HepG2 (cell line): Measurements from ENCODE around the gene PLOD2. TPM values are rescaled to one million over a fixed set of nuclear protein-coding genes. Genes with fewer than 3 reads are reported as not detected.

ENCODE experiments used
- DR1 ChIP-seq: sonication (generic); formaldehyde crosslinking; IDR thresholded peaks from 2 replicates; pipeline ENCODE4 v1.8.0; 2021; ENCODE audit warnings: mild to moderate bottlenecking, missing genetic modification reagents, inconsistent platforms
- GLI4 ChIP-seq: sonication (generic); formaldehyde crosslinking; IDR thresholded peaks from 2 replicates; pipeline ENCODE4 v1.5.1; 2020; ENCODE audit warnings: missing genetic modification reagents, mild to moderate bottlenecking, moderate library complexity, borderline replicate concordance
- HNF1B ChIP-seq: sonication (generic); formaldehyde crosslinking; IDR thresholded peaks from 2 replicates; pipeline ENCODE4 v1.5.1; 2020; ENCODE audit warnings: mild to moderate bottlenecking, moderate library complexity, missing genetic modification reagents
- HNRNPL ChIP-seq: fragments of 200-400 bp; formaldehyde crosslinking; IDR thresholded peaks from 2 replicates; pipeline ENCODE4 v1.6.1; 2017; ENCODE audit warnings: mild to moderate bottlenecking, low read depth, low read length
- MIXL1 ChIP-seq: IDR thresholded peaks from 2 replicates; pipeline ENCODE4 v1.6.1; 2016
- MYC ChIP-seq: sonication (generic); formaldehyde crosslinking; IDR thresholded peaks from 2 replicates; pipeline ENCODE4 v1.9.0; 2021; ENCODE audit warnings: missing genetic modification reagents, borderline replicate concordance
- NCOA5 ChIP-seq: sonication (generic); formaldehyde crosslinking; IDR thresholded peaks from 2 replicates; pipeline ENCODE4 v1.4.0; 2020; ENCODE audit warnings: missing genetic modification reagents
- POGK ChIP-seq: sonication (generic); formaldehyde crosslinking; conservative IDR thresholded peaks from 2 replicates; pipeline ENCODE4 v1.8.0; 2022; ENCODE audit warnings: mild to moderate bottlenecking, moderate library complexity, missing genetic modification reagents
- RFXAP ChIP-seq: sonication (generic); formaldehyde crosslinking; IDR thresholded peaks from 2 replicates; pipeline ENCODE4 v1.4.0; 2020; ENCODE audit warnings: missing genetic modification reagents, borderline replicate concordance
- SUZ12 ChIP-seq: fragments of 150-350 bp; IDR thresholded peaks from 2 replicates; pipeline ENCODE4 v1.6.1; 2014; ENCODE audit warnings: low read depth, low read length
- ZBTB14 ChIP-seq: sonication (generic); formaldehyde crosslinking; IDR thresholded peaks from 2 replicates; pipeline ENCODE4 v1.4.0; 2020; ENCODE audit warnings: missing genetic modification reagents
- ZBTB7B ChIP-seq: sonication (generic); formaldehyde crosslinking; IDR thresholded peaks from 2 replicates; pipeline ENCODE4 v1.4.0; 2020; ENCODE audit warnings: missing genetic modification reagents
- ZNF574 ChIP-seq: sonication (generic); formaldehyde crosslinking; IDR thresholded peaks from 2 replicates; pipeline ENCODE4 v1.4.0; 2020; ENCODE audit warnings: missing genetic modification reagents
- ZNF609 ChIP-seq: sonication (generic); formaldehyde crosslinking; IDR thresholded peaks from 2 replicates; pipeline ENCODE4 v1.4.0; 2020; ENCODE audit warnings: mild to moderate bottlenecking, missing genetic modification reagents, borderline replicate concordance
- polyA plus RNA-seq, 8 experiments: library from polyadenylated mRNA; depleted of rRNA in 3 of 8; stranded (reverse) in 7 of 8; unstranded in 1 of 8; fragments of >200 nt; fragmentation: Illumina TruSeq in 4 of 8; extraction: Trizol in 4 of 8; gene quantifications; 2 replicates each; pipeline versions ENCODE4 v1.2.1 to v1.2.3, GENCODE V29; 2011 to 2016; ENCODE audit warnings: low read depth in 4 of 8, missing spikeins in 1 of 8, mixed read lengths in 1 of 8; ENCODE audit not compliant: insufficient read depth in 1 of 8
- total RNA-seq, 5 experiments: library from RNA; depleted of rRNA; stranded (reverse); fragments of >200 nt; fragmentation: Illumina TruSeq; extraction: Trizol; gene quantifications; 2 replicates each; pipeline ENCODE4 v1.2.3, GENCODE V29; 2016; ENCODE audit warnings: low read depth in 1 of 5

PLOD2 gene
- total and polyA plus RNA-seq, 2 of the 13 experiments (the other 11 are each of a cell fraction or from before 2014, with no cell fraction given) = 107 to 161 TPM

GRCh38 chr3:146115619-146116018 lies 45.4 kb downstream of the PLOD2 start (continued):
- TF ChIP-seq ZBTB14 (CRISPR knock-in tag) (no peak), MIXL1 (no peak; the same call in 1 of the 2 replicates), ZBTB7B (CRISPR knock-in tag) (no peak), ZNF574 (CRISPR knock-in tag) (no peak), SUZ12 (no peak), DR1 (CRISPR knock-in tag) (no peak), GLI4 (CRISPR knock-in tag) (no peak; the same call in 1 of the 2 replicates), HNF1B (CRISPR knock-in tag) (0 out of 2 replicates have a peak, but pooled peaks have one; percentile 46), HNRNPL (no peak), POGK (CRISPR knock-in tag) (0 out of 2 replicates have a peak, but pooled peaks have one; percentile 45), NCOA5 (CRISPR knock-in tag) (no peak), RFXAP (CRISPR knock-in tag) (no peak), MYC (CRISPR knock-in tag) (no peak), ZNF609 (CRISPR knock-in tag) (peak; percentile 61; the same call in 1 of the 2 replicates)
